Adipocyte (in vitro differentiated cells): Measurements from ENCODE around the gene MSMB.
A peak's percentile ranks its signal among the peaks of the same experiment; 100 is the strongest.
"Not testable (repeated sequence)": the region's sequence is repeated elsewhere in the genome, so short reads cannot be mapped to it uniquely, and the experiment has no call there.

Experiments
- DNase-seq: peaks from one replicate; pipeline ENCODE4 v3.0.0-alpha.2; 2015; ENCODE audit warnings: low read depth
- H3K27me3 ChIP-seq: replicated peaks from 2 replicates; pipeline ENCODE4 v1.7.0; 2013; ENCODE audit warnings: mild to moderate bottlenecking, low read length, moderate library complexity; ENCODE audit not compliant: control insufficient read depth, insufficient read depth
- H3K36me3 ChIP-seq: 2 replicates; pipeline ENCODE4 v1.7.0; 2013; ENCODE audit warnings: low read length, mild to moderate bottlenecking, moderate library complexity; ENCODE audit not compliant: control insufficient read depth, insufficient read depth, severe bottlenecking
- H3K4me1 ChIP-seq: 2 replicates; pipeline ENCODE4 v1.7.0; 2013; ENCODE audit warnings: mild to moderate bottlenecking, low read length, moderate library complexity; ENCODE audit not compliant: control insufficient read depth, insufficient read depth
- H3K4me3 ChIP-seq: 2 replicates; pipeline ENCODE4 v1.7.0; 2013; ENCODE audit warnings: mild to moderate bottlenecking, low read length, moderate library complexity
- H3K9ac ChIP-seq: 2 replicates; pipeline ENCODE4 v1.7.0; 2013; ENCODE audit warnings: mild to moderate bottlenecking, low read length, moderate library complexity
- H3K9me3 ChIP-seq: 2 replicates; pipeline ENCODE4 v1.7.0; 2013; ENCODE audit warnings: mild to moderate bottlenecking, low read length, moderate library complexity; ENCODE audit not compliant: control insufficient read depth

The MSMB gene

DNA sequence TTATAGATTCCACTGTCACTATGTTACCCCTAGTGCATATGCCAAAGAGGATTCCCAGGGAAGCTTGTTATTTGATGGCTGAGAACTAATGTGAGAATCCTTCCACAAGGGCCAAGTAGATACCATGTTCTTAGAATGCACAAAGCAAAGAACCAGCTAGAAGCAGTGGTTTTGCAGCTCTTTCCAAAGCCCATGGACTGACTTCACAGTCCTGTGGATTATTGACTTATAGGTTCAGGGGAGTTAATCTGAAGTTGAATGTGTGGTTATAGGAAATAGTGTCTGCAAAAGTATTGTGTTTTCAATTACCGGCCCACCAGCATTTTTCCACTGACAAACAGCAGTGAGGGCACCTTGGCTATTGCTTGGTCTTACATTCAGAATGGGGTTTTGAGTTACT lies 45.5 kb downstream of the MSMB start:
- no peak for DNase-seq
- Histone ChIP-seq H3K36me3 (peaks cover 67% of the 10 kb centered on the region), H3K9me3 (no peaks in the 10 kb centered on the region), H3K4me3 (no peak overlapping the region), H3K9ac (no peak overlapping the region), H3K4me1 (peaks cover 7% of the 10 kb centered on the region), H3K27me3 (no peaks in the 10 kb centered on the region)

DNA sequence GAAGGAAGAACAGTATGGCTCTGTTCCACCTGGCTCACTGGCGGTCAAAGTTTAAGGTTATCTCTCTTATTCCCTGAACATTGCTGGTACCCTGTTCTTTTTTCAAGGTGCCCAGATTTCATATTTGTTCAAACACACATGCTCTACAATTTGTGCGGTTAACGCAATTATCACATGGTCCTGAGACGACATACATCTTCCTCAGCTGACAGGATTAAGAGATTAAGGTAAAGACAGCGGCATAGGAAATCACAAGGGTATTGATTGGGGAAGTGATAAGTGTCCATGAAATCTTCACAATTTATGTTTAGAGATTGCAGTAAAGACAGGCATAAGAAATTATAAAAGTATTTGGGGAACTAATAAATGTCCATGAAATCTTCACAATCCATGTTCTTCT lies 46.1 kb downstream of the MSMB start:
- not testable (repeated sequence) for H3K27me3 ChIP-seq, H3K4me1 ChIP-seq, H3K9me3 ChIP-seq, DNase-seq, H3K4me3 ChIP-seq, H3K9ac ChIP-seq
- peaks cover 61% of the 10 kb centered on the region for H3K36me3 ChIP-seq

DNA sequence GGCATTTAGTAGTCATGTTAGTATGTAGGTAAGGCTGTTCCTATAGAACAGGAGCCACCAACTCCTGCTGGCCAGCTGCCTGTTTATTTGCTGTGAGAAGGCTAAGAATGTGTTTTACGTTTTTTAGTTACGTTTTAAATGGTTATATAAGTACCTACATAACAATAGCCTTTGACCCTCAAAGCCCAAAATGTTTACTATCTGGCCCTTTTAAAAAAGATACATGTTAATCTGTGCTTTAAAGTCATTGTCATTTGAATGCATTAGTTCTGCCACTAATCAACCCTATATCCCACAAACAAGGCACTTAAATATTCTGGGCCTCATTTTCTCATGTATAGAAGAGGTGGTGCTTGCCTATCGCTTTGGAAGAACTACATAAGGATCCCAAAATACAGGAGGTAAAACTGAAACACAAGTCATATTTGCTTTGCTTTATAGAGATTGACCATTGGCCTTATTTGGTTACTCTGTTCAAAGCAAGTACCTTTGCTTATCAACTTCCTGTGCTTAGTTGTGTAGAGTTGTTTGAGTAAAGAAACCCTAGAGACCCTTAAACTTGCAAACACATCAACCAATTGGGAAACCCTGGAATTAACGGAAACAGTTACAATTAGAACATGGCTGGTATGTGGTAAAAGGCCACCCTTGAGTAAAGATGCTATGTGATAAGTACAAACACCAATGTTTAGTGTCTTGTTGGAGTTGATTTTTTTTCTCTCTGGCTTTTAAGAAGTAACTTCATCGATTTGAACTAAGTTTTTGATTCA lies 47.9 kb downstream of the MSMB start:
- DNase-seq = no peak
- Histone ChIP-seq H3K9ac (no peak overlapping the region), H3K4me1 (no peaks in the 10 kb centered on the region), H3K36me3 (peaks cover 51% of the 10 kb centered on the region), H3K4me3 (no peak overlapping the region), H3K27me3 (no peaks in the 10 kb centered on the region), H3K9me3 (no peaks in the 10 kb centered on the region)

DNA sequence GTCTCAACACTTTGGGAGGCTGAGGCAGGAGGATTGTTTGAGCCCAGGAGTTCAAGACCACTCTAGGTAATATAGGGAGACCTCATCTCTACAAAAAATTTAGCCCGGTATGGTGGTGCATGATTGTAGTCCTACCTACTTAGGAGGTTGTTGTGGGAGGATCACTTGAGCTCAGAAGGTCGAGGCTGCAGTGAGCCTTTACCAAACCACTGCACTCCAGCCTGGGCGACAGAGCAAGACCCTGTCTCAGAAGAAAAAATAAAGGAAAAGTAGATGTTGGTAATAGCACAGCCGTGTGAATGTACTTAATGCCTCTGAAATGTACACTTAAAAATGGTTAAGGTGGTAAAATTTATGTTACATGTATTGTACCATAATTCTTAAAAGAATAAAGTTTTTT lies 48.5 kb downstream of the MSMB start:
- Histone ChIP-seq H3K9me3 (no peaks in the 10 kb centered on the region), H3K27me3 (no peaks in the 10 kb centered on the region), H3K36me3 (peaks cover 50% of the 10 kb centered on the region), H3K4me3 (no peak overlapping the region), H3K4me1 (no peaks in the 10 kb centered on the region), H3K9ac (no peak overlapping the region)
- no peak for DNase-seq

DNA sequence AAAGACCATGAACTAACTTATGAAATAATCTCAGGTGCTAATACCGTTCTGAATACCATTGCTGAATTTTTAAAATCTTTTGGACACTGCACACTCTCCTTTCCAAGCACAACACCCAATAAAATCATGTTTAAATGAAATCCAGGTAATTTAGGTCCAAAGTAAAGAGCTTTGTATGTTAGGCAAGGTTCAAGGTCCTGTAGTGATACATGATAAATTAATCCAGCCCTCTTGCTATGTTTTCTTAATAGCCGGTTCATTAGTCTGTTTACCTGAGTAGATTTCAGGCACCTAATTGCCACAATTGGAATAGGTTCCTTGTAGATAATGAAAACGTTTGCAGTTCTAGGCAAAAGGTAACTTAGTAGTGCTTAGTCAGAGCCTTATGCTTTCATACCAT lies 60.5 kb downstream of the MSMB start:
- H3K9ac ChIP-seq, H3K4me3 ChIP-seq: not testable (repeated sequence)
- peaks cover 31% of the 10 kb centered on the region for H3K36me3 ChIP-seq

DNA sequence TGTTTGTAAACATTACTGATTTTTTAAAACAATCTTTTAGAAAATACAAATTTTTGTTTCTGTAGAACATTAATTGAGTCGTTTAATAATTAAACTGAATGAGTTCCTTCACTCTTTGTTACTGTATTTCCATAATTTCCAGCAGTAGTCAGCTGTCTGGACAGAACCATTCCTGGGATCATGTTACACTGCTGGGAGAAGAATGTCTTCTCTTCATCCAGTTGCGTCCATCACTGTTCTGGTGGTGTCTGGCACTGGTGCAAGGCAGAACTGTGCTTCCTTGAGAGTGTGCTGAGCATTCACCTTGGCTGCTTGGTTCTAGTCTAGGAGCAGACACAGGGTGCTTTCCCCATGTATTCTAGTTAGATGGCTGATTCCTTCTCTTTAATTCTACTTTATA lies 61.6 kb downstream of the MSMB start:
- not testable (repeated sequence) for H3K4me1 ChIP-seq, DNase-seq, H3K4me3 ChIP-seq, H3K9ac ChIP-seq, H3K27me3 ChIP-seq, H3K9me3 ChIP-seq
- H3K36me3 ChIP-seq = peaks cover 26% of the 10 kb centered on the region

More for the DNA sequence above, 60.5 kb downstream of the MSMB start:
- not testable (repeated sequence) for H3K27me3 ChIP-seq, H3K9me3 ChIP-seq, DNase-seq, H3K4me1 ChIP-seq

DNA sequence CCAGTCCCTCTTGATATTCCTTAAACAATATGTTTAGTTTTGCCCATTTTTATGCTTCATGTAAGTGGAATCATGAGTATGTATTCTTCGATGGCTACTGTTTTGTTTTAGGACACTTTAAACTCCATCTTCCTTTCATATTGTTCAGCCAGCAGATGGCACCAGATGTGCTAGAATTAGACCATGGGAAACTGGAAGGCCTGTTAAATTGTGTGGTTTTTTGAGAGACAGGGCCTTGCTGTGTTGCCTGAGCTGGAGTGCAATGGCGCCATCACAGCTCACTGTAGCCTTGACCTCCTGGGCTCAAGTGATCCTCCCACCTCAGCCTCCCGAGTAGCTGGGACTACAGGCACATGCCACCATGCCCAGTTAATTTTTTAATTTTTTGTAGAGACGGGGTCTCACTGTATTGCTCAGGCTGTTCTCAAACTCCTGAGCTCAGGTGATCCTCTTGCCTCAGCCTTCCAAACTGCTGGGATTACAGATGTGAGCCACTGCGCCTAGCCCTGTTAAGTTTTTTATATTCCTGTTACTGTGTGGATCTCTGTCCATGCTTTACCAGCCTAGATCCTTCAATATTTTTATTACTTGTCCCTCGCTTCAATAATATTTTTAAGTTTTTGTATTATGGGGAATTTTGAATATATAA lies 62.4 kb downstream of the MSMB start:
- not testable (repeated sequence) for H3K9ac ChIP-seq, H3K4me1 ChIP-seq, H3K27me3 ChIP-seq, H3K9me3 ChIP-seq, H3K4me3 ChIP-seq
- peak; percentile 69 for DNase-seq
- peaks cover 23% of the 10 kb centered on the region for H3K36me3 ChIP-seq
